Iris pigment epithelial cell (primary cell): ENCODE results near the gene LRRC3C.

Experiments used
- DNase-seq: peaks from one replicate; pipeline ENCODE4 v3.0.0-alpha.2; 2011; ENCODE audit warnings: low read depth

The LRRC3C gene

DNA sequence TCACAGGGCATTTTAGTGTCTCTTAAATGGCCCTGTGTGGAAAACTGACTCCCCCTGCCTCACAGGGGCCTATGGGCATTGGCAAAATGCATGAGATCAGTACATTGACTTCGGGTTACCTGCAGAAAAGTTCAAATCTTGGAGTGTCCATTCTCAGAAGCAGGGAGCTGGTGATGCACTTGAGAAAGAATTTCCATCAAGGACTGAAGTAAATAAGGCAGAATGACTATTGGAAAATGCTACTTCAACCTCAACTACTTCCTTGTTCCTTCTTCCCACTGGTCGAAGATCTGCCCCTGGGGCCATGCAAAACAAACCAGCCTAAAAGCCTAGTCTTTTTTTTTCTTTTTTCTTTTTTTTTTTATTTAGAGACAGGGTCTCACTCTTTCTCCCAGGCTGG is 21.5 kb downstream of the LRRC3C start:
- DNase-seq = no peak

- DNase-seq = no peak
These were observed 23.4 kb downstream of the LRRC3C start for GRCh38 chr17:39950871-39951348.

GRCh38 chr17:39951924-39952679 is 24.6 kb downstream of the LRRC3C start:
- no peak for DNase-seq

DNA sequence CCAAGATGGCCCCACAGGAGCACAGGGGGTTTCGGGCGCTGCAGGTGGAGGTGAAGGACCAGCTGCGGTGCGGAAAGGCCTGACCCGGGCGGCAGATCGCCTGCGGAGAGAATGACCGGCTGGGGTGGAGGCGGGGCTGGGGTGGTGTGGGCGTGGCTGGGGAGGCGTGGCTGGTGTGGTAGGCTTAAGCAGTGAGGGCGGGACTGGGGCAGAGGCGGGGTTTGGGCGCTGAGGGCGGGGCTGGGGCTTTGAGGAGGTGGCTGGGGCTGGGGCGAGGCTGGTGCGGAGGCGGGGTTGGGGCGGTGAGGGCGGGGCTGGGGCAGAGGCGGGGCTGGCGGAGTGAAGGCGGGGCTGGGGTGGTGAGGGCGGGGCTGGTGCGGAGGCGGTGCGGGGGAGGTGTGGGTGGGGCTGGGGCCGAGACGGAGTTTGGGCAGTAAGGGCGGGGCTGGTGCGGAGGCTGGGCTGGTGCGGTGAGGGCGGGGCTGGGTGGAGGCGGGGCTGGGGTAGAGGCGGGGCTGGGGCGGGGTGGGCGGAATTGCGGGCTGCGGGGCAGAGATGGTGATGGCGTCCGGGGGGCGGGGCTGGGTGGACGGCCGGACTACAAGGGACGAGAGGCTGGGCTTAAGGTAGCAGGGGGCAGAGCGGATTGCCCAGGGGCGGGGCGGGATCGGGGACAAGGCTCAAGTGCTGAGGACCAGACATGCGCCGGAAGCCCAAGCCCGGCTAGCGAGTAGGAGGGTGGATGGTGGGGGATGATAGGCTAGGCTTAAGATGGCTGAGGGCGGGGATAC is 25.3 kb downstream of the LRRC3C start:
- peak; percentile 96 for DNase-seq

DNA sequence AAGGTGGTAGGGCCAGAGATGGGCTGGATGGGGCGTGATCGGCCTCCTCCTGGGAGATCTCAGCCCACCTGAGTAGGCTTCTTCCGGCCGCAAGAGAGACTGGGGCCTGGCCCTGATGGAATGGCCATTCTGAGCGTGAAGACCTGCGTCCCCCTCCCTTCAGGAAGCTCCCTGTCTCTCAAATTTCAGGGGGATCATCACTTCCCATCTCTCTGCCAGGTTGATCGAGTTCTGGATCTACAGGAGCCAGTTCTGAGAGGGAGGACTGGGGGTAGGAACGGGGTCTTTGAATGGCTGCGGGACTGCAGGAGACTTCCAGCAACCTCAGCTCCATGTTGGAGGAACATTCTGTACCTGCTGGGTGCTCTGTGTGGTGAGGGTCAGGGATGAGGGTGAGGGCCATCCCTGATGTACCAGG is 25.9 kb downstream of the LRRC3C start:
- DNase-seq = no peak

- no peak for DNase-seq
These were observed 27.3 kb downstream of the LRRC3C start for GRCh38 chr17:39954876-39955275.

GRCh38 chr17:39955726-39956225 is 28.2 kb downstream of the LRRC3C start:
- DNase-seq = no peak

- no peak for DNase-seq
These were observed 33.1 kb downstream of the LRRC3C start for GRCh38 chr17:39960524-39961041.

DNA sequence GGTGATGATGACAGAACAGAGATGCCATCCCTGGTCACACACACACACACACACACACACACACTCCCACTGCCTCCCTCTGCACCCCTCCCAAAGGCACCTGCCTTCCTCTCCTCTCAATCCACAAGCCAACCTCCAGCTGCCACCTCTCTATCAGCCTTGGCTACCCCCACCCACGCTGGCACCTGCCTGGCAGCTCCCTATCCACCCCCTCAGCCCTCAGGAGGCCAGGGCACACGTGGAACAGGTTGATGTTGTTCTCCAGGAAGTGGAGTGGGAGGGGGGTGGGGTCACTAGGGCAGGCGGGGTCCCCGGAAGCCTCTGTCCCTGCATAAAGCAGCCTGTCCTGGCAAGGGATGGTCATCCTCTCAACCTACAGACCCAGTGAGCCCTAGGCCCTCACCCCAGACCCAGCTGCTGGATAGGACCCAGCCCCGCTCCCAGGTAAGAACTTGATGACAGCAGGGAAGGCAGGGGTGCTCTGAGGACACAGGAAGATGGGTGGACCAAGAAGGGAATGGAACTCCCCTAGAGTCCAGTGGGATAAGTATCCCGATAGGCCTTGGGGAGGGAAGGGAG is 35.2 kb downstream of the LRRC3C start, which contains the start of gene GSDMA:
GSDMA (plus strand) TSS at position 363 of the 579 bp plus-strand sequence. CDS start 2,684 bp downstream, outside the sequence.
- DNase-seq = no peak

- DNase-seq = no peak
These were observed 36.3 kb downstream of the LRRC3C start for GRCh38 chr17:39963829-39964228.

DNA sequence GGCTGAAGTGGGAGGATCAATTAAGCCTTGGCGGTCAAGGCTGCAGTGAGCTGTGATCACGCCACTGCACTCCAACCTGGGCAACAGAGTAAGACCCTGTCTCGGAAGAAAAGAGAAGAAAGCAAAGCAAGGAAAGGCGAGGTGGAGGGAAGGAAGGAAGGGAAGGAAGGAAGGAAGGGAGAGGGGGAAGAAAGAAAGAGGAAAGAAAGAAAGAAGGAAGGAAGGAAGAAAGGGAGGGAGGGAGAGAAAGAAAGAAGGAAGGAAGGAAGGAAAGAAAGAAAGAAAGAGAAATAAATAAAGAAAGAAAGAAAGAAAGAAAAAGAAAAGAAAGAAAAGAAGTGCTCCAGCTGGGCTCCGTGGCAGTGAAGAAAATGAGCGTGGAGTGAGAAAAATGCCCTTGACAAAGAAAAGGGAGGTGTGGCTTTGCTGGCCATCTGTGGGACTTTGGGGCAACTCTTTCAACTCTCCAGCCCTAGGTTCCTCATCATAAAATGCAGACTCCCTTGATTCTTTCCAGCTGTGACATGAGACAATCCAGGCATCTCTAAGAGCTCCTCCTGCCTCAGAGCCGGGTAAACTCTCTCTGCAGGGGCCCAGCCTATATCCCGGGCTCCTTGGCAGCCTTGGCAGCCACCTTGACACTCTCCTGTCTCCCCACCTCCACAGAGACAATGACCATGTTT is 37.6 kb downstream of the LRRC3C start:
- no peak for DNase-seq

DNA sequence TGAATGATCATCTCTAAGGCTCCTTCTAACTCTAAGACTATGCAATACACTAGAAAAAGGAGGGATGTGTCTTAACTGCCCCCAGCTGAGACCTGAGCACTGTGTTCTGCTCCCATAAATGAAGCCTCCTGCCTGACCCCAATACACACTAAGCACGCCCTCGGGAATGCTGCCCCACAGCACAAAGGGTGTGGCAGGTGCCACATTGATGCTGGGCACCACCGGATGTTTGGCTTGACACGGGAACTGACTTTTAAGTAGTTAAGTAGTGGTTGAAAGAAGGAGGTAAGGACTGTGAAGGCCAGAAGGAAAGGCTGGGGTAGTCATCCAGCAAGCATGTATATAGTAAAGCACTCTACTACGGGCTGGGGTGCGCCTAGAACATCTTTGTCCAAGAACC is 39.2 kb downstream of the LRRC3C start:
- no peak for DNase-seq

DNA sequence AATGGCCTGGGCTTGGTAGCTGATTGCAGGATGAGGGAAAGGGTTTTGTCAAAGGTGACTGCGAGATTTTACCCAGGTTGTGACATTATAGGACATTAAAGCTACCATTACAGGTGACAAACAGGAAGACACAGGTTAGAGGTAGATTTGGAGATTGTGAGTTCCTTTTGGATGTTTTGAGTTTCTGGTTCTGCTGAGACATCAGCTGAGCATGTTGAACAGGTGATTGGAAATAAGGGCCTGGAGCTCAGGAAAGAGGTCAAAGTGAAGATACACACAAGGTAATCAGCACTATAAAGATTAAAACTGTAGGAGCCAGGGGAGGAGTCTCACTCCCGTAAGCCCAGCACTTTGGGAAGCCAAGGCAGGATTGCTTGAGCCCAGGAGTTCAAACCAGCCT is 41.2 kb downstream of the LRRC3C start:
- no peak for DNase-seq

DNA sequence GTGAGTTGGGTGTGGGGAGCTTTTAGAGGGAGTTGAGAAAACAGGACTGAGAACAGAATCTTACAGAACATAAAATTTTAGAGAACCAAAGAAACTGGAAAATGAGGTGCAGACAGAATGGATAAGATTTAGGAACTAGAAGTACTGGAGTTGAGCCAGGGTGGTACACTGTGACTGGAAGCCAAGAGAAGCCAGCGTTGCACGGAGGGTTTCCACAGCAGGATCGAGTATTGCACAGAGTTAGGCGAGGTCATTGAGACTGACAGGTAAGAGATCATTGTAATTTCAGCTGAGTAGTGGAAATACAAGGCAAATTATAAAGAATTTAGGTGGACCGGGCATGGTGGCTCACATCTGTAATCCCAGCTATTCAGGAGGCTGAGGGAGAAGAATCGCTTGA is 41.8 kb downstream of the LRRC3C start:
- DNase-seq = no peak

GRCh38 chr17:39970157-39970692 is 42.7 kb downstream of the LRRC3C start:
- DNase-seq = no peak

DNA sequence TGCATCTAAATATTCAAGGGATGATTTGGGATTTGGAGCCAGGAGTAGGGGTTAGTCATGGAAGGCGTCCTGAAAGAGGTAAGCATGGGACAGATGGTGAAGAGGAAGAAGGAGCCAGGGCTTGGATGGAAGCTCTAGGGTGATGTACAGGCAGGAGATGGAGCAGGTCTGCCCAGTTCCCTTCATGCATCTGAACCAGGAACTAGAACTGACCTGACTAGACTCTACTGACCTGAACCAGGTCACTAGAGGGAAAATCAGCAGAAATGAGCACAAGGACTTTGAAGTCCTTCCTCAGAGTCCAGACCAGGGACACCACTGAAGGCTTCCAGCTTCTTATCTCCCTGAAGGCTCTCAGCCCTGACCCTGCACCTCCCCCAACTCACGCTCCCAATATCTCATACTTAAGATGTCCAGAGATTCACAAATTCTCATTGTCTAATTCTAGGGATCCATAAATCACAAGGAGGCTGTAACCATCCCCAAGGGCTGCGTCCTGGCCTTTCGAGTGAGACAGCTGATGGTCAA is 43.6 kb downstream of the LRRC3C start:
- DNase-seq = no peak

- DNase-seq = no peak
These were observed 44.7 kb downstream of the LRRC3C start for GRCh38 chr17:39972271-39972670.

DNA sequence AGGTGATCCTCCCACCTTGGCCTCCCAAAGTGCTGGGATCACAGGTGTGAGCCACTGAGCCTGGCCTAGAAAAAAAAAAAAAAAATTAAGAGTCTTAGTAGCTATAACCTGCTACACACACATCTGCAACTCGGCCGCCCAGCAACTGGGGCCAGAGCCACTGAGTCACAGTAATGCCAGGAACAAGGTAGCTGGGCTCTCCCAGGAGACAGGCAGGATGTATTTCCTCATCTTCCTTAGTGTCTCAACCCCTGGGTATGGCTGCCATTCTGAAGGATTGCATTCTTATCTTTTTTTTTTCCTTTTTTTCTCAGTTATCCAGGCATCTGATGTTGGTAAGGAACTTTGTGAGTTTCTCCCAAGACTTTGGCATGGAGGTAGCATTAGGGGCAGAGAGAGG is 46.0 kb downstream of the LRRC3C start:
- DNase-seq = peak; percentile 65

DNA sequence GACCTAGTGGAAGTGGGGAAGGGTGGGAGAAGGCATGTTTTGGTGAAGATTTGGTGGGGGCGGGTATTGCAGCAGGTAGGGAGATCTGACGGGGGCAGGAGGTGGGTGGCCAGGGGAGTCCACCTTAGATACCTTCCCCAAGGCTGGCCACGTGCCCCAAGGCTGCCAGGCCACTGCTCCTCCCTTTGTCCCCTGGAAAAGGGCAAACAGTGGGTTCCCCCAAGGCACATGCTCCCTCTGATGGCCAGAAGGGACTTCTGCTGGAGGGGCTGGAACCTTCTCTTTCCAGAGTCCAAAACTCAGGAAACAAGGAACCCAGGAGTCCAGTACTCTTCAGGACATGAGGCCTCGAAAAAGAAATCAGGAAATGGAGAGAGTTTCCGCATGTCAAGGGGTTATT is 46.9 kb downstream of the LRRC3C start:
- no peak for DNase-seq

DNA sequence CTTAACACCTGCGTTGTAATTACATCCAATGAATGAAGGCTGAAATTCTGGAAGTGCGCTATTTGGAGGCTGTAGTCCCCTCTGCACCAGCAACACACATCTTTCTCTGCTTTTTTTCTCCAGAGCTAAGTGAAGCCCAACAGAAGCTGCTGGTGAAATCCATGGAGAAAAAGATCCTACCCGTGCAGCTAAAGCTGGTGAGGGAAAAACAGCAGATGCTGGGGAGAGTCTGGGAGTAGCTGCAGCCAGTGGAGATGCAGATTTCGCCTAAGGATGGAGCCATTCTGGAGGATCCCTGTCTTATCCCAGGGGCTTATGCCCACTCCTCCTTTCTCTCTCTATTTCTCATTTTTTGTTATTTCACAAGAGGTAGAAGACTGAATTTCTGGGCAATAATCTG is 48.3 kb downstream of the LRRC3C start:
- DNase-seq = no peak

DNA sequence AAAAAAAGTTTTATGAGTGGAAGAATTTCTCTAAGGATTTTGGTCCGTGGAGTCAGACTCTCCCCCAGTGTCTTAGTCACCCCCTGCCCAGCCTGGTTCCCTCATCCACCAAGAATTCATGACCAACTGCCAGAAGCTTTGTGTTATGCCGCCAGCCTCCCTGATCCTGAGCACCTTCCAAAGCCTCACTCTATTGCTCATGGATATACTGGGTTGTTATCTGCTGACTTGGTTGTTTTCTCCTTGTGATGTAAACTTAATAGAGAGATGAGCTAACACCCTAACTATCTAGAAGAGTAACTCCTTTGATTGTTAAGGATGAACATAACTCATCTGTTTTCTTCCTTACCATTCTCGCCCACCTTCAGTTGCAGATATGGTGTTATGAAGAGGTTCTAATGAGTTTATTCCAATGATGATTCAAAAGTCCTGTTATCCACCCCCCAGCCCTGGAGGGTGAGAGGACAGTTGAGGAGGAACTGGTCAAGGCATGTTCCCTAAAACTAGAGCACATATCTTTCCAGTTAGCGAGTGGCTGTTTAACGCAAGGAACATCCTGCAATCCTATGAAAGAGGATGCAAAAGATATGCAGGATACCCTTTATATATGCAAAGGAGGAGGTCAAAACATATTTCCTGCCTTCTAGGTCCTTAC is 51.6 kb downstream of the LRRC3C start:
- DNase-seq = peak; percentile 95
